HG03342 (cell line): Measurements from ENCODE around the gene PACS1.

Experiments used
- ATAC-seq: cut with Tn5 transposase; IDR thresholded peaks from one replicate; pipeline ENCODE4 v1.9.1; 2021; ENCODE audit warnings: mild to moderate bottlenecking, moderate library complexity; ENCODE audit not compliant: unreplicated experiment

PACS1 gene

GRCh38 chr11:66282468-66283455 lies 212.7 kb downstream of the PACS1 start:
- peak; percentile 83 for ATAC-seq

- ATAC-seq, result no peak
These were observed 213.5 kb downstream of the PACS1 start for GRCh38 chr11:66283461-66284105.

- no peak for ATAC-seq
These were observed 214.5 kb downstream of the PACS1 start for GRCh38 chr11:66284526-66285078.

GRCh38 chr11:66285250-66285947 lies 215.3 kb downstream of the PACS1 start:
- ATAC-seq, result no peak

- ATAC-seq, result no peak
These were observed 216.6 kb downstream of the PACS1 start for GRCh38 chr11:66286699-66287098.

GRCh38 chr11:66287211-66287888 lies 217.3 kb downstream of the PACS1 start:
- ATAC-seq, result no peak

- ATAC-seq, result peak; percentile 1
These were observed 218.0 kb downstream of the PACS1 start for GRCh38 chr11:66287889-66288670.

- ATAC-seq, result peak; percentile 85
These were observed 218.8 kb downstream of the PACS1 start, which contains the start of gene YIF1A for GRCh38 chr11:66288671-66289547. Gene YIF1A, minus strand, starts transcription at chr11:66289143. Its CDS starts 158 bp downstream, at chr11:66288985.

- peak; percentile 32 for ATAC-seq
These were observed 219.7 kb downstream of the PACS1 start for GRCh38 chr11:66289548-66290329.

- ATAC-seq, result no peak
These were observed 220.2 kb downstream of the PACS1 start for GRCh38 chr11:66290330-66290621.

GRCh38 chr11:66291303-66291705 lies 221.2 kb downstream of the PACS1 start:
- no peak for ATAC-seq

- ATAC-seq, result no peak
These were observed 221.9 kb downstream of the PACS1 start, which contains the start of gene TMEM151A for GRCh38 chr11:66291706-66292542. Gene TMEM151A, plus strand, starts transcription at chr11:66291894. Its CDS starts 120 bp downstream, at chr11:66292014.

- ATAC-seq, result no peak
These were observed 222.7 kb downstream of the PACS1 start for GRCh38 chr11:66292543-66293332.

- ATAC-seq, result no peak
These were observed 223.3 kb downstream of the PACS1 start for GRCh38 chr11:66293352-66293751.

GRCh38 chr11:66293777-66294625 lies 223.9 kb downstream of the PACS1 start:
- ATAC-seq, result no peak
